Measurements from ENCODE around the gene ZFP62. TPM values are rescaled to one million over a fixed set of nuclear protein-coding genes. Genes with fewer than 3 reads are reported as not detected.

The ZFP62 gene
- total and polyA plus RNA-seq, 2 of the 8 experiments (the other 6 are each of a cell fraction or from before 2014, with no cell fraction given), result 9.3 to 38.5 TPM

GRCh38 chr5:180849827-180850226 lies 11.2 kb downstream of the ZFP62 start:
- no peak overlapping the region for H4K91ac ChIP-seq (replicated peaks; ENCODE audit: insufficient read length, low read length)
- no peaks in the 10 kb centered on the region for H3K23me2 ChIP-seq (ENCODE audit: low read depth, low read length)
- H3K27ac ChIP-seq (ENCODE audit: low read depth, low read length), result no peak overlapping the region
- no peak overlapping the region for H3K23ac ChIP-seq (ENCODE audit: insufficient read length)
- no peaks in the 10 kb centered on the region; the same call in 1 of the 2 replicates for H3K79me1 ChIP-seq (ENCODE audit: low read depth, low read length)
- peak overlapping the region in 1 of 4 experiments; percentile 16; a peak in 1 of 8 replicates for H3K4me3 ChIP-seq (ENCODE audit: extremely low read depth in 1 of 4, insufficient read depth in 2 of 4, low read depth in 3 of 4, low read length in 4 of 4)
- H3K27me3 ChIP-seq (replicated peaks in 1 of 4; ENCODE audit: control insufficient read depth in 3 of 4, extremely low read depth in 1 of 4, insufficient read depth in 3 of 4, low read length in 3 of 4), result no peaks in the 10 kb centered on the region
- FAIRE-seq (no peak), DNase-seq (ENCODE audit: low read depth in 1 of 2, low spot score in 2 of 2) (no peak)
- no peak overlapping the region for H2BK15ac ChIP-seq (ENCODE audit: low read length)
- no peak overlapping the region for H4K5ac ChIP-seq (ENCODE audit: insufficient read length, low read depth, low read length)
- ChIA-PET CTCF (ENCODE audit: partially characterized antibody) (interaction anchor here (0.6 to 1.8 kb wide), 6 partner anchors 8 to 16 kb away, joined by 3 to 5 read pairs (median 4); no protein-coding TSS in a partner anchor), POLR2A (ENCODE audit: partially characterized antibody) (interaction anchor here (0.7 to 4.1 kb wide), 4 partner anchors 13 to 55 kb away, joined by 3 to 12 read pairs (median 4); no protein-coding TSS in a partner anchor)
- peaks cover 25 to 82% (median 36%) of the 10 kb centered on the region in 4 experiments for H3K36me3 ChIP-seq (ENCODE audit: control insufficient read depth in 2 of 4, insufficient read depth in 4 of 4, low read length in 3 of 4)
- no peak overlapping the region for H3K18ac ChIP-seq (ENCODE audit: extremely low read depth, low read length)
- H3K14ac ChIP-seq (ENCODE audit: insufficient read length), result no peak overlapping the region
- H3K56ac ChIP-seq (replicated peaks; ENCODE audit: insufficient read length, low read depth, low read length), result no peak overlapping the region
- H3K4me2 ChIP-seq (ENCODE audit: insufficient read depth in 1 of 2, low read depth in 2 of 2, low read length in 2 of 2), result no peak overlapping the region
- H3K9me3 ChIP-seq (ENCODE audit: insufficient read depth in 2 of 2, low read depth in 1 of 2, low read length in 1 of 2), result peaks cover 69 to 79% of the 10 kb centered on the region in 2 experiments
- no peak overlapping the region for H2BK12ac ChIP-seq (ENCODE audit: low read depth, low read length)
- no peak overlapping the region for H2AFZ ChIP-seq (ENCODE audit: low read length)
- H4K8ac ChIP-seq (ENCODE audit: extremely low read depth, insufficient read depth, low read length), result no peak overlapping the region; the same call in 1 of the 2 replicates
- H4K20me1 ChIP-seq (replicated peaks in 1 of 2; ENCODE audit: control insufficient read depth in 1 of 2, insufficient read depth in 2 of 2, low read length in 2 of 2), result no peaks in the 10 kb centered on the region
- H3K9ac ChIP-seq (replicated peaks in 1 of 4; ENCODE audit: extremely low read depth in 1 of 4, low read depth in 3 of 4, low read length in 3 of 4), result no peak overlapping the region
- no peak overlapping the region for H2BK20ac ChIP-seq (ENCODE audit: low read length)
- no peak overlapping the region for H2AK5ac ChIP-seq (ENCODE audit: low read depth, low read length)
- H2BK120ac ChIP-seq (replicated peaks; ENCODE audit: low read depth, low read length), result no peak overlapping the region
- H3K4ac ChIP-seq (replicated peaks; ENCODE audit: insufficient read length, low read depth, low read length), result no peak overlapping the region
- 93% methylated on average over 4 of the region's 4 CpGs; no CpG with 5 or more reads in 1 of the 2 experiments for WGBS, 2 experiments (ENCODE audit: extremely low coverage in 1 of 2, insufficient coverage in 1 of 2, insufficient read length in 1 of 2, insufficient replicate concordance in 2 of 2, low coverage in 1 of 2, low lambda C conversion rate in 2 of 2, missing lambda C conversion rate in 1 of 2)
- H2BK5ac ChIP-seq (ENCODE audit: low read depth, low read length), result no peak overlapping the region
- peaks cover 0 to 5% (median under 1%) of the 10 kb centered on the region in 4 experiments; a peak in 1 of 7 replicates for H3K4me1 ChIP-seq (replicated peaks in 1 of 4; ENCODE audit: control insufficient read depth in 3 of 4, insufficient read depth in 4 of 4, low read length in 3 of 4)
- H3K79me2 ChIP-seq (ENCODE audit: control insufficient read depth in 1 of 2, insufficient read depth in 2 of 2, low read length in 2 of 2), result peaks cover 0 to 8% of the 10 kb centered on the region in 2 experiments; a peak in 1 of 4 replicates
- TF ChIP-seq, protein P1, sequence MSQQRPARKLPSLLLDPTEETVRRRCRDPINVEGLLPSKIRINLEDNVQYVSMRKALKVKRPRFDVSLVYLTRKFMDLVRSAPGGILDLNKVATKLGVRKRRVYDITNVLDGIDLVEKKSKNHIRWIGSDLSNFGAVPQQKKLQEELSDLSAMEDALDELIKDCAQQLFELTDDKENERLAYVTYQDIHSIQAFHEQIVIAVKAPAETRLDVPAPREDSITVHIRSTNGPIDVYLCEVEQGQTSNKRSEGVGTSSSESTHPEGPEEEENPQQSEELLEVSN (IDR thresholded peaks at IDR 0.05), result no peak
- TF ChIP-seq NANOG (IDR thresholded peaks at IDR 0.05; ENCODE audit: insufficient read depth, low read depth, low read length, poor library complexity, severe bottlenecking) (no peak), TCF12 (IDR thresholded peaks at IDR 0.05; ENCODE audit: low read depth, low read length) (no peak), EGR1 (IDR thresholded peaks at IDR 0.05; ENCODE audit: borderline replicate concordance, low read depth, low read length) (no peak), ATF3 (IDR thresholded peaks at IDR 0.05; ENCODE audit: insufficient read depth, low read depth, low read length) (no peak), RXRA (IDR thresholded peaks at IDR 0.05; ENCODE audit: insufficient read depth, low read depth, low read length) (no peak)

Measured in H1 (cell line).